K562 (cell line): ENCODE results near the gene HLA-DOA. TPM values are rescaled to one million over a fixed set of nuclear protein-coding genes. Genes with fewer than 3 reads are reported as not detected.

Experiments
- MCM3 ChIP-seq: fragments of 450-650 bp; IDR thresholded peaks from 2 replicates; pipeline ENCODE4 v1.6.1; 2016
- MTA2 ChIP-seq: fragments of 450-650 bp; IDR thresholded peaks from 2 replicates; pipeline ENCODE4 v1.6.1; 2016; ENCODE audit warnings: low read depth
- NR4A1 ChIP-seq, 2 experiments: fragments of 250-450 bp in 1 of 2; fragments of 450-650 bp in 1 of 2; sonication (Bioruptor Pico) in 1 of 2; IDR thresholded peaks; 2 replicates each; pipeline versions ENCODE4 v1.4.0 to v1.6.1; 2016 to 2020; ENCODE audit warnings: mild to moderate bottlenecking in 2 of 2, missing compliant biosample characterization in 1 of 2, missing genetic modification characterization in 1 of 2, moderate library complexity in 1 of 2
- RCOR1 ChIP-seq, 2 experiments: IDR thresholded peaks; 2 replicates each; pipeline ENCODE4 v1.6.1; 2012; ENCODE audit warnings: low read depth in 2 of 2, low read length in 2 of 2, borderline replicate concordance in 1 of 2, improper control_type of control experiment in 1 of 2
- SMARCA5 ChIP-seq: fragments of 450-650 bp; IDR thresholded peaks from 2 replicates; pipeline ENCODE4 v1.6.1; 2016
- TAL1 ChIP-seq: fragments of 450-650 bp; IDR thresholded peaks from 2 replicates; pipeline ENCODE4 v1.6.1; 2016; ENCODE audit warnings: mild to moderate bottlenecking
- TEAD1 ChIP-seq, 2 experiments: fragments of 450-650 bp in 1 of 2; sonication (generic) in 1 of 2; formaldehyde crosslinking; IDR thresholded peaks; 2 replicates each; pipeline versions ENCODE4 v1.4.0 to v1.8.0; 2020 to 2022; ENCODE audit warnings: mild to moderate bottlenecking in 2 of 2, missing genetic modification reagents in 1 of 2
- TRIM28 ChIP-seq: fragments of 450-650 bp; IDR thresholded peaks from 2 replicates; pipeline ENCODE4 v1.6.1; 2017
- XRCC5 ChIP-seq: fragments of 200-400 bp; formaldehyde crosslinking; IDR thresholded peaks from 2 replicates; pipeline ENCODE4 v1.6.1; 2017; ENCODE audit warnings: low read depth, mild to moderate bottlenecking, low read length
- ZNF124 ChIP-seq: sonication (generic); formaldehyde crosslinking; IDR thresholded peaks from 2 replicates; pipeline ENCODE4 v1.8.1; 2022; ENCODE audit warnings: missing genetic modification reagents
- ZNF146 ChIP-seq: IDR thresholded peaks from one replicate; pipeline ENCODE4 v1.6.1; 2018; ENCODE audit warnings: missing compliant biosample characterization; ENCODE audit not compliant: unreplicated experiment
- polyA plus RNA-seq, 8 experiments: library from polyadenylated mRNA; depleted of rRNA in 4 of 8; stranded (reverse) in 5 of 8; unstranded in 3 of 8; fragments of >200 nt; fragmentation: Nextera tagmentation in 2 of 8; fragmentation: Illumina TruSeq in 1 of 8; extraction: Ambion mirVana in 2 of 8; extraction: Trizol in 1 of 8; gene quantifications; 2 replicates each; pipeline versions ENCODE4 v1.2.1 to v1.2.3, GENCODE V29; 2011 to 2014; ENCODE audit warnings: inconsistent platforms in 1 of 8, missing spikeins in 1 of 8
- total RNA-seq, 7 experiments: library from RNA; depleted of rRNA in 6 of 7; stranded (reverse); fragments of >200 nt in 6 of 7; fragmentation: Illumina TruSeq in 2 of 7; extraction: Trizol in 2 of 7; gene quantifications; 2 replicates each; pipeline versions ENCODE4 v1.2.1 to v1.2.3, GENCODE V29; 2011 to 2021; ENCODE audit warnings: low replicate concordance in 1 of 7
- TF ChIP-seq, protein P1 (sequence below): sonication (generic); formaldehyde crosslinking; IDR thresholded peaks from 2 replicates; pipeline ENCODE4 v1.8.0; 2023; ENCODE audit warnings: mild to moderate bottlenecking, missing genetic modification reagents
- TF ChIP-seq, protein P2 (sequence below), 2 experiments: fragments of 450-650 bp; formaldehyde crosslinking in 1 of 2; IDR thresholded peaks; 2 replicates each; pipeline versions ENCODE4 v1.4.0 to v1.6.1; 2014 to 2020; ENCODE audit warnings: mild to moderate bottlenecking in 2 of 2, borderline replicate concordance in 1 of 2, low read depth in 1 of 2
- TF ChIP-seq, protein P3 (sequence below): fragments of 450-650 bp; IDR thresholded peaks from 2 replicates; pipeline ENCODE4 v1.6.1; 2014; ENCODE audit warnings: low read depth, mild to moderate bottlenecking, moderate library complexity, borderline replicate concordance

Gene HLA-DOA
- total and polyA plus RNA-seq, 9 of the 15 experiments (the other 6 are each of a cell fraction or from before 2014, with no cell fraction given) = 0.07 TPM; not detected in 8

DNA sequence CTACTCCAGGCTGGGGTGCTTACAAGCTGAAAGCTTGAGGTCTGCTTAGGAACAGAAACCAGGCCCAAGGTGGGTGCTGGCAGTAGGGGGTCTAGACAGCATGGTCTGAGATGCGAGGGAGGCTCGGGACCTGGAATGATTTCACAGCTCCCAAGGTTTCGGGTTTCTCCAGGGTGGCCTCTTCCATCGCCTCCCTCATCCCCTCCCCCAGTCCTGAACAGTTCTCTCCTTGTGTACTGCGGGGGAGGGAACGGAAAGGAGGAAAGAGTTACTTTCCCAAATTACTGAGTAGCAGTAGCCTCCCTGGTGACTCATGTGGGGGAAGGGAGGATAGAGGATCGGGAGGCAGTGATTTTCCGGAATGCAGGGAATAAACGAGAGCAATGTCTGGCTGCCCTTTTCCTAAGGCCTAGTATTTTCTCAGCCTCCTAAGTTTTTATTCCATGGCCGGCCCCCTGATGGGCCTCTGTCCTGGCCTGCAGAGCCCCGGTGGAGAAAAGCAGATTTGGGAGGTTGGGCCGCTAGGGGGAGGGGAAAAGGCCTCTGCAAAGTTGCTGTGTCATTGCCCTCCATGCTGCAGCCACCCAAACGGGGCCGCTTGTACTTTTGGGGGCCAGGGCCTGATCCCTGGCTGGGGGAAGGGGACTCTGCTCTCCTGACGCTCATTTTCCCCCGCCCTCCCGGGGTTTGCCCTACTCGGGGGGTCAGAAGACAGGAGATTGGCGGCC, 39.5 kb downstream of the HLA-DOA start (continued):
- TF ChIP-seq NR4A1 (CRISPR knock-in tag; IDR thresholded peaks at IDR 0.05) = no peak; the same call in 1 of the 2 replicates
- peak; percentile 56; the same call in 1 of the 2 replicates for TF ChIP-seq NR4A1 (tag; IDR thresholded peaks at IDR 0.05)
- TF ChIP-seq TAL1 = no peak
- TF ChIP-seq TRIM28 = peak; percentile 48; the same call in 1 of the 2 replicates
- TF ChIP-seq XRCC5 = 0 out of 2 replicates have a peak, but pooled peaks have one; percentile 11
- TF ChIP-seq MTA2 = peak; percentile 20; the same call in 1 of the 2 replicates
- TF ChIP-seq TEAD1 (CRISPR knock-in tag; IDR thresholded peaks at IDR 0.05) = peak in 1 of 2 experiments; percentile 15; a peak in 1 of 4 replicates
- TF ChIP-seq, protein P1, sequence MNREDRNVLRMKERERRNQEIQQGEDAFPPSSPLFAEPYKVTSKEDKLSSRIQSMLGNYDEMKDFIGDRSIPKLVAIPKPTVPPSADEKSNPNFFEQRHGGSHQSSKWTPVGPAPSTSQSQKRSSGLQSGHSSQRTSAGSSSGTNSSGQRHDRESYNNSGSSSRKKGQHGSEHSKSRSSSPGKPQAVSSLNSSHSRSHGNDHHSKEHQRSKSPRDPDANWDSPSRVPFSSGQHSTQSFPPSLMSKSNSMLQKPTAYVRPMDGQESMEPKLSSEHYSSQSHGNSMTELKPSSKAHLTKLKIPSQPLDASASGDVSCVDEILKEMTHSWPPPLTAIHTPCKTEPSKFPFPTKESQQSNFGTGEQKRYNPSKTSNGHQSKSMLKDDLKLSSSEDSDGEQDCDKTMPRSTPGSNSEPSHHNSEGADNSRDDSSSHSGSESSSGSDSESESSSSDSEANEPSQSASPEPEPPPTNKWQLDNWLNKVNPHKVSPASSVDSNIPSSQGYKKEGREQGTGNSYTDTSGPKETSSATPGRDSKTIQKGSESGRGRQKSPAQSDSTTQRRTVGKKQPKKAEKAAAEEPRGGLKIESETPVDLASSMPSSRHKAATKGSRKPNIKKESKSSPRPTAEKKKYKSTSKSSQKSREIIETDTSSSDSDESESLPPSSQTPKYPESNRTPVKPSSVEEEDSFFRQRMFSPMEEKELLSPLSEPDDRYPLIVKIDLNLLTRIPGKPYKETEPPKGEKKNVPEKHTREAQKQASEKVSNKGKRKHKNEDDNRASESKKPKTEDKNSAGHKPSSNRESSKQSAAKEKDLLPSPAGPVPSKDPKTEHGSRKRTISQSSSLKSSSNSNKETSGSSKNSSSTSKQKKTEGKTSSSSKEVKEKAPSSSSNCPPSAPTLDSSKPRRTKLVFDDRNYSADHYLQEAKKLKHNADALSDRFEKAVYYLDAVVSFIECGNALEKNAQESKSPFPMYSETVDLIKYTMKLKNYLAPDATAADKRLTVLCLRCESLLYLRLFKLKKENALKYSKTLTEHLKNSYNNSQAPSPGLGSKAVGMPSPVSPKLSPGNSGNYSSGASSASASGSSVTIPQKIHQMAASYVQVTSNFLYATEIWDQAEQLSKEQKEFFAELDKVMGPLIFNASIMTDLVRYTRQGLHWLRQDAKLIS (CRISPR knock-in tag) = no peak
- no peak for TF ChIP-seq ZNF124
- TF ChIP-seq, protein P2, sequence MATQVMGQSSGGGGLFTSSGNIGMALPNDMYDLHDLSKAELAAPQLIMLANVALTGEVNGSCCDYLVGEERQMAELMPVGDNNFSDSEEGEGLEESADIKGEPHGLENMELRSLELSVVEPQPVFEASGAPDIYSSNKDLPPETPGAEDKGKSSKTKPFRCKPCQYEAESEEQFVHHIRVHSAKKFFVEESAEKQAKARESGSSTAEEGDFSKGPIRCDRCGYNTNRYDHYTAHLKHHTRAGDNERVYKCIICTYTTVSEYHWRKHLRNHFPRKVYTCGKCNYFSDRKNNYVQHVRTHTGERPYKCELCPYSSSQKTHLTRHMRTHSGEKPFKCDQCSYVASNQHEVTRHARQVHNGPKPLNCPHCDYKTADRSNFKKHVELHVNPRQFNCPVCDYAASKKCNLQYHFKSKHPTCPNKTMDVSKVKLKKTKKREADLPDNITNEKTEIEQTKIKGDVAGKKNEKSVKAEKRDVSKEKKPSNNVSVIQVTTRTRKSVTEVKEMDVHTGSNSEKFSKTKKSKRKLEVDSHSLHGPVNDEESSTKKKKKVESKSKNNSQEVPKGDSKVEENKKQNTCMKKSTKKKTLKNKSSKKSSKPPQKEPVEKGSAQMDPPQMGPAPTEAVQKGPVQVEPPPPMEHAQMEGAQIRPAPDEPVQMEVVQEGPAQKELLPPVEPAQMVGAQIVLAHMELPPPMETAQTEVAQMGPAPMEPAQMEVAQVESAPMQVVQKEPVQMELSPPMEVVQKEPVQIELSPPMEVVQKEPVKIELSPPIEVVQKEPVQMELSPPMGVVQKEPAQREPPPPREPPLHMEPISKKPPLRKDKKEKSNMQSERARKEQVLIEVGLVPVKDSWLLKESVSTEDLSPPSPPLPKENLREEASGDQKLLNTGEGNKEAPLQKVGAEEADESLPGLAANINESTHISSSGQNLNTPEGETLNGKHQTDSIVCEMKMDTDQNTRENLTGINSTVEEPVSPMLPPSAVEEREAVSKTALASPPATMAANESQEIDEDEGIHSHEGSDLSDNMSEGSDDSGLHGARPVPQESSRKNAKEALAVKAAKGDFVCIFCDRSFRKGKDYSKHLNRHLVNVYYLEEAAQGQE (IDR thresholded peaks at IDR 0.05; ENCODE audit: borderline replicate concordance) = no peak; the same call in 1 of the 2 replicates
- TF ChIP-seq, protein P2 (CRISPR knock-in tag; IDR thresholded peaks at IDR 0.05; ENCODE audit: low read depth) = no peak
- TF ChIP-seq RCOR1 (IDR thresholded peaks at IDR 0.05; ENCODE audit: borderline replicate concordance in 1 of 2, low read depth in 2 of 2, low read length in 2 of 2) = peak; percentile 52 to 96; a peak in 3 of 4 replicates
- no peak for TF ChIP-seq MCM3
- TF ChIP-seq SMARCA5 = no peak
- no peak for TF ChIP-seq ZNF146
- TF ChIP-seq, protein P3, sequence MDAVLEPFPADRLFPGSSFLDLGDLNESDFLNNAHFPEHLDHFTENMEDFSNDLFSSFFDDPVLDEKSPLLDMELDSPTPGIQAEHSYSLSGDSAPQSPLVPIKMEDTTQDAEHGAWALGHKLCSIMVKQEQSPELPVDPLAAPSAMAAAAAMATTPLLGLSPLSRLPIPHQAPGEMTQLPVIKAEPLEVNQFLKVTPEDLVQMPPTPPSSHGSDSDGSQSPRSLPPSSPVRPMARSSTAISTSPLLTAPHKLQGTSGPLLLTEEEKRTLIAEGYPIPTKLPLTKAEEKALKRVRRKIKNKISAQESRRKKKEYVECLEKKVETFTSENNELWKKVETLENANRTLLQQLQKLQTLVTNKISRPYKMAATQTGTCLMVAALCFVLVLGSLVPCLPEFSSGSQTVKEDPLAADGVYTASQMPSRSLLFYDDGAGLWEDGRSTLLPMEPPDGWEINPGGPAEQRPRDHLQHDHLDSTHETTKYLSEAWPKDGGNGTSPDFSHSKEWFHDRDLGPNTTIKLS = peak; percentile 50; the same call in 1 of the 2 replicates
